Hematopoietic multipotent progenitor cell treated with erythropoietin and hydrocortisone succinate and interleukin-3 and kit ligand, for 15 days (in vitro differentiated cells): Measurements from ENCODE around the gene GABARAP.
"Not testable (repeated sequence)": the region's sequence is repeated elsewhere in the genome, so short reads cannot be mapped to it uniquely, and the experiment has no call there.

Experiments used
- DNase-seq: peaks from one replicate; pipeline ENCODE4 v3.0.0-alpha.2; 2015; ENCODE audit warnings: low spot score

The GABARAP gene

GRCh38 chr17:7260651-7261378 lies 18.6 kb upstream of the GABARAP start:
- peak; percentile 25 for DNase-seq

GRCh38 chr17:7260151-7260550 lies 17.9 kb upstream of the GABARAP start:
- DNase-seq, result peak; percentile 2

GRCh38 chr17:7259555-7259889 lies 17.3 kb upstream of the GABARAP start:
- DNase-seq, result no peak

- peak; percentile 51 for DNase-seq
Measured at GRCh38 chr17:7258731-7259554, 16.7 kb upstream of the GABARAP start.

GRCh38 chr17:7256766-7257456 lies 14.7 kb upstream of the GABARAP start:
- no peak for DNase-seq

GRCh38 chr17:7254511-7254910 lies 12.3 kb upstream of the GABARAP start:
- DNase-seq, result no peak

GRCh38 chr17:7253082-7253481 lies 10.8 kb upstream of the GABARAP start:
- no peak for DNase-seq

- peak; percentile 90 for DNase-seq
Measured at GRCh38 chr17:7252176-7253043, 10.2 kb upstream of the GABARAP start, which contains the start of gene ELP5. Gene ELP5, plus strand, starts transcription at chr17:7252215. Its CDS starts 336 bp downstream, at chr17:7252551.

- DNase-seq, result peak; percentile 99
Measured at GRCh38 chr17:7251661-7252175, 9.5 kb upstream of the GABARAP start, which contains the start of gene CTDNEP1. Gene CTDNEP1, minus strand, starts transcription at chr17:7251734. Its CDS starts 438 bp downstream, at chr17:7251296.

GRCh38 chr17:7250695-7251627 lies 8.7 kb upstream of the GABARAP start:
- DNase-seq, result peak; percentile 11

GRCh38 chr17:7249830-7250229 lies 7.6 kb upstream of the GABARAP start:
- DNase-seq, result no peak

GRCh38 chr17:7249214-7249613 lies 7.0 kb upstream of the GABARAP start:
- DNase-seq, result no peak

- DNase-seq, result no peak
Measured at GRCh38 chr17:7248796-7249195, 6.5 kb upstream of the GABARAP start.

GRCh38 chr17:7246779-7247178 lies 4.5 kb upstream of the GABARAP start:
- no peak for DNase-seq

- DNase-seq, result not testable (repeated sequence)
Measured at GRCh38 chr17:7243838-7244237, 1.6 kb upstream of the GABARAP start.

GRCh38 chr17:7243453-7243729 lies 1.1 kb upstream of the GABARAP start:
- DNase-seq, result no peak

- peak; percentile 97 for DNase-seq
Measured at GRCh38 chr17:7242717-7243452, 636 bp upstream of the GABARAP start.

- no peak for DNase-seq
Measured at GRCh38 chr17:7241090-7241733, 1.0 kb downstream of the GABARAP start.

- DNase-seq, result no peak
Measured at GRCh38 chr17:7240375-7240774, 1.9 kb downstream of the GABARAP start.
